CD1c-positive myeloid dendritic cell (primary cell): ENCODE results near the gene PSMD1.

Experiments
- DNase-seq: peaks from one replicate; pipeline ENCODE4 v3.0.0-alpha.2; 2016; ENCODE audit errors: extremely low spot score

PSMD1 gene

GRCh38 chr2:231204146-231204545 lies 147.5 kb downstream of the PSMD1 start:
- DNase-seq: no peak

GRCh38 chr2:231204581-231204980 lies 147.9 kb downstream of the PSMD1 start:
- no peak for DNase-seq

- no peak for DNase-seq
Measured at GRCh38 chr2:231207734-231208133, 151.1 kb downstream of the PSMD1 start.

- DNase-seq: no peak
Measured at GRCh38 chr2:231210782-231211181, 154.1 kb downstream of the PSMD1 start.

GRCh38 chr2:231211486-231211885 lies 154.8 kb downstream of the PSMD1 start:
- no peak for DNase-seq

- no peak for DNase-seq
Measured at GRCh38 chr2:231212329-231212845, 155.7 kb downstream of the PSMD1 start.

GRCh38 chr2:231213931-231214642 lies 157.4 kb downstream of the PSMD1 start:
- DNase-seq: no peak

GRCh38 chr2:231218366-231218765 lies 161.7 kb downstream of the PSMD1 start:
- DNase-seq: no peak

GRCh38 chr2:231219289-231219688 lies 162.6 kb downstream of the PSMD1 start:
- DNase-seq: no peak

GRCh38 chr2:231221761-231222160 lies 165.1 kb downstream of the PSMD1 start:
- no peak for DNase-seq
